ENCODE measurements around the gene MEP1B. TPM values are rescaled to one million over a fixed set of nuclear protein-coding genes. Genes with fewer than 3 reads are reported as not detected.
"Not testable (repeated sequence)": the region's sequence is repeated elsewhere in the genome, so short reads cannot be mapped to it uniquely, and the experiment has no call there.

The MEP1B gene
- under 1 TPM in 5 of 12 donors, not detected in 7; 0.11 to 0.44 (median 0.13) TPM for polyA plus RNA-seq (ENCODE audit: insufficient read length in 12 of 12)
- long read RNA-seq, donor 1 = 0 reads
- long read RNA-seq, donor 2 = 0 reads
- long read RNA-seq, donor 3 = 0 reads
- long read RNA-seq, donor 4 = 0 reads
- long read RNA-seq, donor 5 = 0 reads
- long read RNA-seq, donor 6 = 0 reads
- long read RNA-seq, donor 7 = 0 reads
- long read RNA-seq, donor 8 = 0 reads
- long read RNA-seq, donor 9 = 0 reads
- long read RNA-seq, donor 10 = 0 reads
- long read RNA-seq, donor 11 = 0 reads

DNA sequence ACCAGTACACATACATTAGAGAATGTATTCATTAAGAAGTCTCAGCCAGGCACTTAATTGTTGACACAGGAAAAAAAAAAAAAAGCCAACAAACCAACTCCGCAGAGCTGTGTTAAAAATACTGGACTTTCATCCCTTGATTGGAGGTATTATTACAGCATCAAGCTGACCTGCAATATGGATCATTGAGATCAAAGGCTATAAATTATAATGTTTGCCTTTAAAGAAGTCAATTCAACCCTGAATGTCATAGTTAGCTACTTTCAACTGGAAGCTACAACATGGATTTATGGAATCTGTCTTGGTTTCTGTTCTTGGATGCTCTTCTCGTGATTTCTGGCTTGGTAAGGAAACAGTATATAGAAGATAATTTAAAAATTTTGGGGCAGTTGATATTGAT, at the start of gene MEP1B:
MEP1B (plus strand) TSS at position 250 of the 400 bp plus-strand sequence; CDS start at position 282, 32 bp downstream.
- no peak for DNase-seq

DNA sequence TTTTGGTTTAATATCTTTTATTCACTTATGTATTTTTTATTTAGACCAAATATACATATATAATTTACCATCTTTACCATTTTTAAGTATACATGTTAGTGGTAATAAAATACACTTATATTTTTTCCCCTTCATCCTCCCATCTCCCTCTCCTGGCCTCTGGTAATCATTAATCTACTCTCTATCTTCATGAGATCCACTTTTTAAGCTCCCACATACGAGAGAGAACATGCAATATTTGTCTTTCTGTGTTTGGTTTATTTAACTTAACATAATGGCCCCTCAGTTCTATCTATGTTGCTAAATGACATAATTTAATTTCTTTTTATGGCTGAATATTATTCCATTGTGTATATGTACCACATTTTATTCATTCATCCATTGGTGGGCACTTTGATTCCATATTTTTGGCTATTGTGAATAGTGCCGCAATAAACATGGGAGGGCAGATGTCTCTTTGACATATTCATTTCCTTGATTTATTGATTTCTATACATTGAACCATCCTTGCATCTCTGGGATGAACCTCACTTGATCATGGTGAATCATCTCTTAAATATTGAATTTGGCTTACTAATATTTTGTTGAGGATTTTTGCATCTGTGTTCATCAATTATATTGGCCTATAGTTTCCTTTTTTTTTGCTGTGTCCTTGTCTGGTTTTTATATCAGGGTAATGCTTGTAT, 41.5 kb upstream of the MEP1B start:
- no peak for DNase-seq

DNA sequence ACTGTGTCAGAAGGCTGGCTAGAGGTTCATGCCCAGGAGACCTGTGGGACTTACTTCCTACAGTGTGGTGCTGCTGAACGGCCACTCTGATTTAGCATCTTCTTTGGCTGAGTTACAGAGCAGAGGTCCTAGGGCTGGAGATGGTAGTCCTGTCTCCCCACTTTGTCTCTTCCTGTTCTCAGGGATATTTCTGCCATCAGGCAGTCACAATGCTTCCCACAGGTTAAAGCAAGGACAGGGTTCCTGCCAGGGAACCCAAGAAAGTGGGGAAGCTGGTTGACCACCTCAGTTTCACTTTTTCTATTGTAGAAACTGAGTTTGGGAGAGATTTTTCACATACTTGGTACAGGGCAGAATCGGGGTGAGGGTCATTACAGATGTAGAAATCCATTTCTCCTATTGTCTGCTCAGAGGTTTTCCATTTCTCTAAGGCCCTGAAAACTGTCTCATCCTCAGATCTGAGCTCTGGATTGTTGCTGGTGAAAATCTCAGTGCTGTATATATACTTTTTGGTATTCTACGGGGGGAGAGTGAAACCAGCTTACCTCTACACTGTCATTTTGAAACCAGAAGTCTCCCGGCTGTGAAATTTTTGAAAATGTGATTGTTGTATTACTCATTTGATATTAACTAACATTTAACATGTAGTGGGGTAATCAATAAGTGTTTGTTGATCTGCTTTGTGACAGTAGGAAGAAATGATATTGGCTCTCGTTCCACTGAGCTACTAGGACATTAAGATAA, 37.0 kb upstream of the MEP1B start:
- DNase-seq = no peak

DNA sequence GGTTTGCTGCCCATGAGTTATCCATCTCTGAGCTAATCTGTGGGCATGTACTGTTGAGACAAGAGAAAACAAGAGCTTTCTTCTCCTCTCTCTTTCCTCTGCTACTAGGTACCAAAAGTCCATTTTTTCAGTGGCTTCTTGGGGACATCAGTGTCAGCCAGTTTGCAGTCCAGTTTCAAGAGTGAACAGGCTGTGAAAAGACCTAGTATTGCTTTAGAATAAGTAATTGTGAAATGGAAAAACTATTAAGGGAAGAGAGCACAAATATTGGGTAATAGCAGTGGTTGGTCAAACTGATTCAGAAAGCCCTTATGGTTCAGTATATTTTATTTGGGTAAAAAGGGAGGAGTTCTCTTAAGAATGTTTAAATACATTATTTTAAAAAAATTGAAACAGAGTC, 33.0 kb upstream of the MEP1B start:
- DNase-seq = no peak

DNA sequence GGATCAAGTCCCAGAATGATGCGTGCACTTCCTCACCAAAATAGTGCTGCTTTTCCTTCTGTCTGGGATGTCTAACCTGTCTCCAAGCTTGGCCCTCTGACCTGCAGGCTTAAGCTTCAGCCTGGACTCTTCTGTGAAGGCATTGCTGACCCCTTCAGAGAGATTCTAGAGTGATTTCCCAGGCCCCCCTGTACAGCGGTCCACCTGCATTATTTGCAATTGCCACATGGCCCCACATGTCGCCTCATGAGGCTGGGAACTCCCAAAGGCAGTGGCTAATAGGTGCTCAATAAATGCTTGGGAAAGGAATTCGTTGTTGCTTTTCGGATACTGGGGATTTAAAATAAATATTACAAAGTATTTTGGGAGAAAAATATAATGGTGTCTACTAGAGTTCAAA, 32.3 kb upstream of the MEP1B start:
- DNase-seq = no peak

DNA sequence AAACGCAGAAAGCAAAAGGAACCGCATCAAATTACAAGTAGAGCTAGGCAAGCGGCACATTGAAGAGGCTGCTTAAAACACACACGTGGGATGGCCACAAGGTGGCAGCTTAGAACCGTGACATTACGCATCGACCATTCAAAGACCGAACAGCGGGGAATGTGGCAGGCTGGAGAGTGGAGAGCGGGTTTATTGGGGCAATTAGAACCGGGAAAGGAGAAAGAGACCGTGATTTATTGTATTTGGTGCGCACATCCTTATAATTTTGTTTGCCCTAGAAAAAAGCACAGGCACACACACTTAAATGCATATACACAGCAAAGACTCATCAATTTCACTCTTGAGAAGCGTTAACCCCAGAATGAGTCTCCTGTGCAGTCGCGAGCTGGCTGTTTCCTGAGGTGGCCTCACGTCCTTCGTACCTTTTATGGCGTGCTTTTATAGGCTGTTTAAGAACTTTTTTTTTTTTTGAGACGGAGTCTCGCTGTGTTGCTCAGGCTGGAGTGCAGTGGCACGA, 31.7 kb upstream of the MEP1B start:
- DNase-seq = peak; percentile 90

DNA sequence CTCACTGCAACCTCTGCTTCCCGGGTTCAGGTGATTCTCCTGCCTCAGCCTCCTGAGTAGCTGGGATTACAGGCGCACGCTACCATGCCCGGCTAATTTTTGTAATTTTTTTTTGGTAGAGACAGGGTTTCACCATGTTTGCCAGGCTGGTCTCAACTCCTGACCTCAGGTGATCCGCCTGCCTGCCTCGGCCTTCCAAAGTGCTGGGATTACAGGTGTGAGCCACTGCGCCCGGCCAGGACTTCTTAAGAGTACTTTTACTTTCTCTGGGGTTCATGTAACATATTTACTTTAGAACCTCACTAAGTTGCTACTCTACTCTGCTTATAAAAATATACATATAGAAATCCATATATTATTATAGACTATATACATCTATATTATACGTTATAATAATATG, 31.2 kb upstream of the MEP1B start:
- not testable (repeated sequence) for DNase-seq

DNA sequence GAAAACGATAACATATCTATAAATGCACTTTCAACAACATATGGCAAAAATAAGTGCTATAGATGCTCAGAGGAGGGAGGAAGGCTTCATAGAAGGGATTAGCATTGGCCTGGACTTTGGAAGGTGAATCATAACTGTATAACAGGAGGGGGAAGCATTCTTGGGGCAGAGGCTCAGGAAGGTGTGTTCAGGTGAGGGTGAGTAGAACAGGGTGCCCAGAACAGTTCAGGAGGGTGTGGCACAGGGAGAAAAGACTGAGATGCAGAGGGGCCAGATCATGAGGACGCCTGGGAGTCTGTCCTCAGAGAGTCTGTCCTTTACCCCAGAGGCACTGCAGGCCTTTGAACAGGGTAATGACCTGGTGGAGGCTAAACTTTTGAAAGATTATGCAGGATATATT, 29.3 kb upstream of the MEP1B start:
- DNase-seq = no peak

DNA sequence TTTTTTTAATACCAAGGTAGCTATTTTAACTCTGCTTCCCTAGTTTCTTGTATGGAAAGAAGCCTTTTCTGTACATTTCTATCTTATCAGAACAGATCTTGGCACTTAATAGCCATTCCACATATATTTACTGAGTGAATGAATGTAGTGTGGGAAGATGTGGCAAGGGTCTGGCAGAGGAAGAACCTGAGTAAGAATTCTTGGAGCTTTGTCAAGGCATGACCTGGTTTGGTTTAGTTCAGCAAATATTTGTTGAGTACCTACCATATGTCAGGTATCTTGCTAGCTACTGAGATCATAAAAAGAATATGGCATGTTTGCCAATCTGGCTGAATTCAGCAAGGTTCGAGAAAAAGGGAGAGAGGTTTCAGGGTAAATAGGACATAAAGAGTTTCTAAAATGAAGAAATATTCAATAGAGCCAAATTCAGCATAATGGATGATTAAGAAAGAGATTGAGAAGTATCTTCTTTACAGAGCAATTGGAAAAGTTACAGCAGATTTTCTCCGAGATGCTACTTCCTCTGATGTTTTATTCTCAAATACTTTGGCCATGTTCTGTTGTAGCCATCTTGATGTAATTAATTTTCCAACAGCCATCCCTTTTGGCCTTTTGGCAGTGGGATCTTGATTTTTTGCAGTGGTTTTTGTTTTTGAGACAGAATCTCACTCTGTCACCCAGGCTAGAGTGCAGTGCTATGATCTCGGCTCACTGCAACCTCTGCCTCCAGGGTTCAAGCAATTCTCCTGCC, 21.7 kb upstream of the MEP1B start:
- DNase-seq = peak; percentile 48

DNA sequence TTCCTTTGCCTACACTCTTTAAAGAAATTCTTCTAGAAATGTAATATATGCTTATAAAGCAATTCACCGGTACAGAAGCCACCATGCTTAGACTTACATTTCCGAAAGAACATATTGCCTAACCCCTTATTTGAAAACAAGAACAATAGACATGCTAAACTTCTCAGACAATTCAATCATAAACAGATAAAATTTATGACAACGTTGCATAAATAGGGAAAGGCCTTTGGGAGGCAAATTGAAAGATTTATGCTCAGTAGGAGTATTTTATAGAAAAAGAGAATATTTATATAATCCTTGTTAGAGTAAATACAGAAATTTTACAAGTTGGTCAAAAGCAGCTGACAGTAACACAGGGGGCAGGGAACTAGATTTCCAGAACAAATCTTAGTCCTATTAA, 16.2 kb upstream of the MEP1B start:
- DNase-seq = no peak

DNA sequence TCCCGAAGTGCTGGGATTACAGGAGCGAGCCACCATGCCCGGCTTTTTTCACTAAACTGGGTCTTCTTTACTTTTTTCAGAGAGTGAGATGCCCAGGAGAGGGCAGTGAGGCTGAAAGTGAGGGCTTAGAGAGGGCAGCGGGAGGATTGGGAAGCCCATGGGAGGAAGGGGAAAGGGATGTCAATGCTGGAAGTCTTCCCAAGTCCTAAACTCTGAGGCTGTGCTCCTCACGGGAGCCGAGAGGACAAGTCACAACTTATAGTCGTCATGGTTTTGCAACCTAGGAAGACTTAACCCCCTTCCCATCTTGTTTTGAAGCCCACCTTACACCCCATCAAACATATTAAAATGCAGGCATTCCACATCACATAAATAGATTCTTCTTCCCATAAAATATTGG, 15.1 kb upstream of the MEP1B start:
- DNase-seq = no peak

DNA sequence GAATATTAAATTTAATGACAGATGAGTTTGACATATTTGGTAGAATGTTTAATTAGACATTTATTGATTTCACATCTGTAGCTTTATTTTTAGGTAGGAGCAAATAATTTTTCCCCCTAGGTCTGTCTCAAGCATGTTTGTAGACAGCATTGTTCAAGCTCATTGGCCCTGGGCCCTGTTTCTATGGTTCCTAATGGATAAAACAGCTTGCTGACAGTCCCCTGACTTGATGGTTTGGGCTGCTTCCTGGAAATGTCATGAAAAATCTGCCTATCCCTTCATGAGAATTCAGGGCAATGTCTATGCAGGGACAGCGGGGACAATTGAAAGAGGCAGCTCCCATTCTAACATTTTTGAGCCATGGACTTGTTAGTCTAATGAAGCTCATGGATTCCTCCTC, 14.6 kb upstream of the MEP1B start:
- DNase-seq = peak; percentile 81

DNA sequence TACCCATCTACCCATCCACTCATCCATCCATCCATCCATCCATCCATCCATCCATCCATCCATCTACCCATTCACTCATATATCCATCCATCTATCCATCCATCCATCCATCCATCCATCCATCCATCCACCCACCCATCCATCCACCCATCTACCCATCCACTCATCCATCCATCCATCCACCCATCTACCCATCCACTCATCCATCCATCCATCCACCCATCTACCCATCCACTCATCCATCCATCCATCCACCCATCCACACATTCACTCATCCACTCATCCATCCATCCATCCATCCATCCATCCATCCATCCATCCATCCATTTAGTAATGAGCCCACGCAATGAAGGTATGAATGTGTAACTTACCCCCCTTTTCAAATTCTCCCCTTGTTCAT, 13.1 kb upstream of the MEP1B start:
- DNase-seq = not testable (repeated sequence)

DNA sequence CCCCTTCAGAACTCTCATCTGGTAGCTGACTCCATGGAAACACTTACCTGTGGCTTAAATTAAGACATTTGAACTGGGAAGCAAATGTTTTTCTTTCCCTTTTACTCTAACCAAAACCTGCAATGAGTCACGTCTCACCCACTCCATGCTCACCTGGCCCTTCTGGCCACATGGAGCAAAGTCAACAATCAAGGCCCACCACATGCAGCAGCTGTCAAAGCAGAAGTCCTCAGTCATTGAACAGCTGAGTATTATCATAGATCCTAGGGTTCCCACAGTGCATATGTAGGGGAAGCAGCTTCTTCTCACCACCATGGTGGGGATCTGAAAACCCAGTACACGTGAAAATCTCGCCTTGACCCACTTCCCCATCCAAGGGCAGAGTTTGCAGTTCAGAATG, 12.3 kb upstream of the MEP1B start:
- no peak for DNase-seq

DNA sequence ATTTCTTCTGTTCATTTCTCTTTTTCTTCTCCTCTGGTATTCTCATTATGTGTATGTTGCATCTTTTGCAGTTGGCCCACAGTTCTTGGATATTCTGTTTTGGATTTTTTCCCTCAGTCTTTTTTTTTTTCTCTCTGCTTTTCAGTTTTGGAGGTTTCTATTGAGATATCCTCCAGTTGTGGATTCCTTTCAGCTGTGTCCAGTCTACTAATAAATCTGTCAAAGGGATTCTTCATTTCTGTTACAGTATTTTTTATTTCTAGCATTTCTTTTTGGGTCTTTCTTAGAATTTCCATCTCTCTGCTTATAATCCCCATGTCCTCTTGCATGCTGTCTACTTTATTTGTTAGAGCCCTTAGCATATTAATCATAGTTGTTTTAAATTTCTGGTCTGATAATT, 6.3 kb upstream of the MEP1B start:
- no peak for DNase-seq

DNA sequence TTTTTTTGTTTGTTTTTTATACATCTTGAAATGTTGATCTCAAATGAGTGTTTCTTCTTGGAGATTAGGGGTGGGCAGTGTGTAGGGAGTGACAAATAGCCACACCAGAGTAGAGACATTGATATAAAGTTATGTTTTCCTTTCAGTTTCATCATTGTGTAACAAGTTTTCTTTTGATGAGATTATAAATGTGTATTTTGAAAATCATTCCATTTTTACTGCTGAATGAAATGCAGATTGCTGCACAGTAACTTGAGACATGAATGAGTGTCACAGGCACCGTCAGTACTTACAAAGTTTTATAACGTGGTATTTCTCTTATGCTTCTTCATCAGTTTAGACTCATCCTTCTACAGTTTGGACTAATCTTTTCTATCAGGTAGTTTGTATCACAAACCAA, 370 bp downstream of the MEP1B start:
- no peak for DNase-seq

DNA sequence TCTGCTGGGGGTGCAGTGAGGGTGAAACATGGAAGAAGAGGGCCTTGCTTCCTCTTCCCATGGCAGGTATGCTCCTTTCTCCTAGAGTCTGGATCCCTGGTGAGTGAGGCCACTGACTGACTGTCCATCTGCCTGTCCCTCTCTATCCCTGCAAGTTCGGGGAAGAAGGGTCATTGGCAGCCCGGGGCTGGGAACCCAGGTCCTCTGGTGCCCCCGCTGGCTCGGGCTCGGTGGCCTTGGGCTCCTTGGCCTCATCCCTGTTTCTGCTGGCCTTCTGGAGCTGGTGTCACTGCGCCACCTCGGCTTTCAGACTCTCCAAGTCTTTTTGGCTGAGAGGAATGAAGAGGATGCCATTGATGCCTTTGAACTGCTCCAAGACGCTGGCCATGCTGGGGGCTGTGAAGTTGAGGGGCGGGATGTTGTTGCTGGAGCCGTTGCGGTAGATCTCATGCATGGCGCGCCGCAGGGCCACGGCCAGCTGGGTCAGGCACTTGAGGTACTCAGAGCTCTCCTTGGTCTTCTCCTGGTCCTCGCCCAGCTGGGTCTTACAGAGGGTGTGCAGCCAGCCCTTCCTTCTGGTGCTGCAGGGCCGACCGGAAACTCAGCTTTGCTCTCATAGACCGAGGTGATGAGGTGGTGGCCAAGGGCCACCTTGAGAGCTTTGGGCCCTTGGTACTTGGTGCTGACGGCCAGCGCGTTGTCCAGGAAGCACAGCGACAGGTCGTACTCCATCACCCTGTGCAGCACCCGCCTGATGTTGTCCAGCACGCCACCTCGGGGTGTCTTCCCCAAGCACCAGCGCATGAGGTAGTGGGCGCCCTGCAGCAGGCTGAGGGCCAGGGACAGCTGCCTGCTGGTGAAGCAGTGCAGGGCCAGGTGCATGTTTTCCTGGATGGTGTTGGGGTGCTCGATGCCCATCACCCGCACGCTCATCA, 6.3 kb downstream of the MEP1B start:
- DNase-seq = no peak

DNA sequence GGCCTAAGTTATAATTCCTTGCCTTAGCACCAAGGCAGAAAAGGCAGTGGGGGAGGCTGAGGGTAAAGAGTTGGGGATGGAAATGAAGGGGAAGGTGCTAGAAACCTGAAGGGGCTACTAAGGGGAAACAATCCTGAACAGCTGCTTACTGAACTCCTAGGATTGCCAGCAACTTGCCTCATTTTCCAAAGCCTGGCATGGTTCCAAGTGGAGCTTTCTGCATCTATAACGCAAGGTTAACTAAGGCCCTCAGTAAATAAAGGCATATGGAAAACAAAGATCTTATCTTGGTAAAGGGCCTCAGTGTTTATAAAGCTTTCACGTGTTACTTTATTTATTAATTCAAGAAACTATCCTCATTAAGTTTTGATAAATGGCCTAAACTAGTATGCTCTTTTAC, 10.9 kb downstream of the MEP1B start:
- DNase-seq = no peak

DNA sequence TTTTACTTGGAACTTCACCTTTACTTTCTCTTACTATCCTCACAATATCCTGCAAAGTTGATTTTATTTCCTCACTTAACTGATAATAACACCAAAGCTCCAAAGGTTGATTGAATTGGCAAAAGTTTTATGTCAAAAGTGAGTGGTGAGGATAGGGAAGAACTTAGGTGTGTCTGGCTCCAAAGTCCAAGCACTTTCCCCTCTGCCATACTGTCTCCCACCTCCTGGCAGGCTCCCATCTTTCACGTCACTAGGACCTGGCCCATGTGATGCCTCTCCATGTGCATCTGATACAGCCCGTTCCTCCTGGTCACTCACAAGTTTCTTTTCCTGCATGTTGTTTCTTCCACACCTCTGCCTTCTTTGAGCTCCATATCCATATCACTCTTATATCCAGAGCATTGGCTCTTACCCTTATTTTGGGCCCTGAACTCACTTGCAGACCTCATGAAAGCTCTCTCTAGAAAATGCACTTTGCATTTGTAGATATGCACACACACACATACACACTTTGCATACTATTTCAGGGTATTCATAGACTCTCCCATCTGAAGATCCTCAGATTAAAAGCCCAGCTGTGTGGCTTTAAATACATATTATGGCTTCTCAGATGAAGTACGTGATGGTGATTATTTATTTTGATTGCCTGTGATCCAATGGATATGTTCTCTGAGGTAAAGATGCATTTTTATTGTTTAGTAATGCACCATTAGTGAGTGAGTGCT, 12.3 kb downstream of the MEP1B start:
- DNase-seq = no peak

DNA sequence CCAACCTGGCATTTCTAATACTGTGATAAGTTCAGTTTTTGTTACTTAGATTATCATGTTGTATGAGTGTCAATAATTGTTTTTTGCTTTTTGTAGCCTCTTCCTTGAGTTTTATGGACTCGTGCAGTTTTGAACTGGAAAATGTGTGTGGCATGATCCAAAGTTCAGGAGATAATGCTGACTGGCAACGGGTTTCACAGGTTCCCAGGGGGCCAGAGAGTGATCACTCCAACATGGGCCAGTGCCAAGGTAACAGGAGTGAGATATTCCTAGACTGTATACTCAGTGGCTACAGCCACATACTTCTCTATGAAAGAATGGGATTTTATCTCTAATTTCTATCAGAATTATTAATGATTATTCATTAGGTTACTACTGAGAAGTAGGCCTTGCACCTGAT, 18.2 kb downstream of the MEP1B start:
- no peak for DNase-seq
